HG03039 (cell line): ENCODE results near the gene CD300LG.
"Not testable (repeated sequence)": the region's sequence is repeated elsewhere in the genome, so short reads cannot be mapped to it uniquely, and the experiment has no call there.

Experiments used
- ATAC-seq: cut with Tn5 transposase; IDR thresholded peaks from one replicate; pipeline ENCODE4 v1.9.1; 2021; ENCODE audit warnings: mild to moderate bottlenecking, moderate library complexity; ENCODE audit not compliant: unreplicated experiment

CD300LG gene

GRCh38 chr17:43823350-43824084, 23.5 kb upstream of the CD300LG start:
- ATAC-seq = no peak

GRCh38 chr17:43825567-43825966, 21.4 kb upstream of the CD300LG start:
- ATAC-seq = no peak

DNA sequence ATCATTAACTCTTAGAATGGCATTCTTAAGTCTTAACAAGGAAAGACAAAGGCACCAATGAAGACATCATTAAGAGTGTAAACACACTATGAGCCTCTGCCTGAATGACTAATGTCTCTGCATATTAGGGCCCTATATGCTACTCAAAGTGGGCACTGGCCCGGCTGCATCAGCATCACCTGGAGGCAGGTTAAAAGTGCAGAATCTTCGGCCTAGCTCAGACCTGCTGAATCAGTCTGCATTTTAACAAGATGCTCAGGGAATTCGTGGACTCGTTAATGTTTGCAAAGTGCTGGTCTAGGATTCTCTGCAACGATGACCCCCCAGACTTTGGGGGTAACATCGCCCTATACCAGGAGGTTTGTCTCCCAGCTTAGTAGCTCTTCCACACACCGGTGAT, 20.8 kb upstream of the CD300LG start:
- no peak for ATAC-seq

GRCh38 chr17:43827596-43827995, 19.4 kb upstream of the CD300LG start:
- ATAC-seq = no peak

GRCh38 chr17:43829738-43830137, 17.2 kb upstream of the CD300LG start:
- ATAC-seq = no peak

- no peak for ATAC-seq
Observed at GRCh38 chr17:43830510-43831140, 16.4 kb upstream of the CD300LG start.

DNA sequence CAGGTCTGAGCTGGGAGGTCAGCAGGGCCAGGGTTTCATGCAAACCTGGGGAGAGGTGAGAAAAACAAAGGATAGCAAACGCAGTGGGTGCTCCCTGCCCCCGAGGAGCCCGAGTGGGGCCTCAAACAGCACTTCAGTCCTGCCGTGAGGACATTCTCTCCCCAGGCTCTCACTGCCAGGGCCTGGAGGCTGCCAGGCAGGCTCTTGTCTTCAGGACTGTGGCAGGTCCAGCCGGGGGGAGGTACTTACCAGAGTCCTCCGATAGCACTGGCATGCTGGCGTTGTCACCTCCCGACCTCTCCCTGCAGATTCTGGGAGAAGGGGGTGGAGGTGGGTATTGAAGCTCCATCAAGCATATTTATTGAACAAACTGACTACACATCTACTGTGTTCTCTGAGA, 15.3 kb upstream of the CD300LG start:
- ATAC-seq = no peak

- no peak for ATAC-seq
Observed at GRCh38 chr17:43832168-43832975, 14.6 kb upstream of the CD300LG start.

- no peak for ATAC-seq
Observed at GRCh38 chr17:43832976-43833829, 13.8 kb upstream of the CD300LG start, which contains the start of gene MPP3. Gene MPP3 (minus strand): TSS chr17:43833146. CDS start chr17:43831906, 1,240 bp downstream.

DNA sequence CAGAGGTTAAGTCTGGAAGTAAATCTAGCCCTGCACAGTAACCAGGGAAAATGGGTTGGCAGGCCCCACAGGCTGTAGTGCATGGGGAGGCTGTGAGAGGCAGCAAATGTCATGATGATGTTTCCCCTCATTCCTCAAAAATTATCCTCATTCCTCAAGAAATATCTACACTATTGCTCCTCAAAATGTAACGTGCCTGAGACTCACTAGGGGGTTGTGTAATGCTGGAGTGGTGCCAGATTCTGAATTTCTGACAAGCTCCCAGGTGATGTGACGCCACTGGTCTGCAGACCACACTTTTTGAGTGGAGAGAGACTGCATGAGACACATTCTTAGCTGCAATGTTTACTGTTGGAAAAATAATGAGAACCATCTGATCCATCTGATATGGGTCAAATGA, 12.9 kb upstream of the CD300LG start:
- no peak for ATAC-seq

DNA sequence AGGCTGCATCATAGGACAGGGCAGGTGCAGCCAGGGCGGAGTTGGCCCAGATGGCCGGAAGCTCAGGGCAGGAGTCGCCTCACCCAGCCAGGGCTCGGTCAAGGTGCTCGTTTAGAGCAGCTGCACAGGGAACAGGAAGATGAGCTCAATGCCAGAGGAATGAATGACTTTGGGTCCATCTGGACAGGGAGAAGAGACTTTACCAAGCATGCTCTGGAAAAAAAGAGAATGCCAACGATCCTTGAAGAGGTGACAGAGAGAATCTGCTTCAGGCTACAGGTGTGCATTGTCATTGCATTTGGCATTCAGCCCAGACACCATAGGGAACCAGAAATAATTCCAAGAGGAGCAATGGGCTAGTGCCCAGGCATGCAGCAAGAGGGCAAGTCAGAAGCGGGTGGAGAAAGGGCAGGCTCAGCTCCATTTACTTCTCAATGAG, 7.3 kb upstream of the CD300LG start:
- ATAC-seq = no peak

DNA sequence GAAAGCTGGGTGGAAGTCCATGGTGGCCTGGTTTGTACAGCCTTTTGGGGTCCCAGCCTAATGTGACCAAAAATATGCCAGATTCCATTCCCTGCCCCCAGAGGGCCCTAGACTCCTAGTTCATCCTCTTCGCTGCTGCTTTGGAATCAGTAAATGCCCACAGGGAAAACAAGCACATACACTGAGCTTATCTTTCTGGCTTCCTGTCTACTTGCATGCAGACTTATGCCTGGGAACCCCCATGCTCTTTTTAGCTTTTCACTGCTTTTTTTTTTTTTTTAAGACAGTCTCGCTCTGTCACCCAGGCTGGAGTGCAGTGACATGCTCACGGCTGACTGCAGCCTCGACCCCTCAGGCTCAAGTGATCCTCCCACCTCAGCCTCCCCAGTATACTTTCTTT, 6.2 kb upstream of the CD300LG start:
- no peak for ATAC-seq

GRCh38 chr17:43841282-43841681, 5.7 kb upstream of the CD300LG start:
- no peak for ATAC-seq

GRCh38 chr17:43842091-43842974, 4.6 kb upstream of the CD300LG start:
- not testable (repeated sequence) for ATAC-seq

DNA sequence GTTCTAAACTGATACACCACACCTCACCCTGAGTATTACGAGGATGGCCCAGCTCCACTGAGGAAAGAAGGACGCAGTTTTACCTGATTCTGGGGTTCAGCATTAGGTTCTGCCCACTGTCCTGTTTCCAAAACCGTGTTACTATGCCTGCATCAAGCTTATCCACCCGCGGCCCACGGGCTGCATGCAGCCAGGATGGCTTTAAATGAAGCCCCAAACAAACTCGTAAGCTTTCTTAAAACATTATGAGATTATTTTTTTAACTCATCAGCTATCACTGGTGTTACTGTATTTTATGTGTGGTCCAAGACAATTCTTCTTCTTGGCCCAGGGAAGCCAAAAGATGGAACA, 4.0 kb upstream of the CD300LG start:
- no peak for ATAC-seq

GRCh38 chr17:43844241-43844640, 2.7 kb upstream of the CD300LG start:
- no peak for ATAC-seq

GRCh38 chr17:43845766-43846165, 1.2 kb upstream of the CD300LG start:
- ATAC-seq = no peak

GRCh38 chr17:43846221-43846712, 709 bp upstream of the CD300LG start:
- no peak for ATAC-seq

- ATAC-seq = no peak
Observed at GRCh38 chr17:43848601-43849000, 1.6 kb downstream of the CD300LG start.

DNA sequence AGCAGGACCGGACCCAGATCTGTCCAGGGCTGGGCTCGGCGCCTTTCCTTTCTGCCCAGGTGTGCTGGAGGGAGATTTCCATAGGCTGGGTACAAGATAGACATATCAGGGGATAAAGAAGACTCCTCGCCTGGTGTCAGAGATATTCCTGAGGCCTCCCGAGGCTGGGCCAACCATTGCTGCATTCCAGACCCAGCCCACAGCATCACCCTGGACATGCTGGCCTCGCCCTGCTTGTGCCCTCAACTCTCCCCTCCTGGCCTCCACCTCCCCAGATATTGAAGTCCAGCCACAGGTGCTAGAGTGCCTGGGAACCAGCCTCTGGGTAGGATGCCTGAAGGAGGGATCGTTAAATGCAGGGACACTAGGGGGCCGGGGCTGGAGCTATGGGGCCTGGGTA, 2.1 kb downstream of the CD300LG start:
- no peak for ATAC-seq
